Measurements from ENCODE around the gene MOG.

Gene MOG

GRCh38 chr6:29676981-29677601, 20.2 kb downstream of the MOG start:
- peaks cover 0 to 14% of the 10 kb centered on the region in 2 donors for H3K27me3 ChIP-seq (ENCODE audit: control insufficient read depth in 1 of 2, insufficient read depth in 2 of 2, low read length in 2 of 2)
- H3K27ac ChIP-seq (ENCODE audit: low read length) = no peak overlapping the region
- no peaks in the 10 kb centered on the region for H3K4me1 ChIP-seq (ENCODE audit: control insufficient read depth, insufficient read depth, low read length)
- H3K36me3 ChIP-seq (ENCODE audit: control insufficient read depth in 2 of 2, insufficient read depth in 2 of 2, low read length in 2 of 2) = no peaks in the 10 kb centered on the region
- no peak overlapping the region for H3K9ac ChIP-seq (ENCODE audit: low read length in 2 of 2)
- H3K4me3 ChIP-seq (ENCODE audit: low read length in 2 of 2) = no peak overlapping the region
- H3K9me3 ChIP-seq (ENCODE audit: control insufficient read depth in 2 of 2, low read length in 2 of 2) = no peaks in the 10 kb centered on the region

DNA sequence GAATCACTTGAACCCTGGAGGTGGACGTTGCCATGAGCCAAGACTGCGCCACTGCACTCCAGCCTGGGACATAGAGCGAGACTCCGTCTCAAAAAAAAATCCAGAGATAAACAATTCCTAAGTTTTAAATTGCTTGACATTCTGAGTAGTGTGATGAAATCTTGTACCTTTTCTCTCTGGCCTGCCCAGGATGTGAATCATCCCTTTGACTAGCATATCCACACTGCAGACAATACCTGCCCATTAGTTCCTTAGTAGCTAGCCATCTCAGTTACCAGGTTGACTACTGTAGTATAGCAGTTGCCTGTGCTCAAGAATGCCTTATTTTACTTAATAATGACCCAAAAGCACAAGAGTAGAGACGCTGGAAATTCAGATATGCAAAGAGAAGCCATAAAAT, 21.2 kb downstream of the MOG start:
- H3K9ac ChIP-seq (ENCODE audit: low read length in 2 of 2) = no peak overlapping the region
- H3K27ac ChIP-seq (ENCODE audit: low read length) = no peak overlapping the region
- no peak overlapping the region for H3K4me3 ChIP-seq (ENCODE audit: low read length in 2 of 2)

DNA sequence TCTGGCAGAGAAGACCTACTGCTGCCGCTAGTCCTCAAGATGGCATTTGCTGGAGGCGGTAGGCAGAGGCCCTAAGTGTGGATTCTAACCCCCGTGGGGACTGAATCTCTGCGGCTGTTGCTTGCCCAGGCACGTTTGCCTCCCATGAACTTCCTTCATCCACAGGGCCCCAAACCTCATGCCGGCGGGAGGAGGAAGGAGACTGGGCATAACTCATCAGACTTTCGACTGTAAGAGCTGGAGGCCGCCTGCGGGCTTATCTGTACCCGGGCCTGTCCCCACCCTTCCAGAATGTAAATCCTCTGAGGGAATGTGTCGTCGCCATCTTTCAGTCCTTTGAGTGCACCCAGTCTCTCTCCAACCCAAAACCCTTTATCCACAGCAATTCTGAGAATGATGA, 23.1 kb downstream of the MOG start:
- no peaks in the 10 kb centered on the region for H3K36me3 ChIP-seq (ENCODE audit: control insufficient read depth in 2 of 2, insufficient read depth in 2 of 2, low read length in 2 of 2)
- no peak overlapping the region for H3K4me3 ChIP-seq (ENCODE audit: low read length in 2 of 2)
- H3K27me3 ChIP-seq (ENCODE audit: control insufficient read depth in 1 of 2, insufficient read depth in 2 of 2, low read length in 2 of 2) = peaks cover 0 to 14% of the 10 kb centered on the region in 2 donors
- H3K27ac ChIP-seq (ENCODE audit: low read length) = no peak overlapping the region
- peaks cover 0 to under 1% of the 10 kb centered on the region in 2 donors for H3K9me3 ChIP-seq (ENCODE audit: control insufficient read depth in 2 of 2, low read length in 2 of 2)
- no peaks in the 10 kb centered on the region for H3K4me1 ChIP-seq (ENCODE audit: control insufficient read depth, insufficient read depth, low read length)
- H3K9ac ChIP-seq (ENCODE audit: low read length in 2 of 2) = no peak overlapping the region

More for the DNA sequence above, 21.2 kb downstream of the MOG start:
- Histone ChIP-seq H3K36me3 (ENCODE audit: control insufficient read depth in 2 of 2, insufficient read depth in 2 of 2, low read length in 2 of 2) (no peaks in the 10 kb centered on the region), H3K27me3 (ENCODE audit: control insufficient read depth in 1 of 2, insufficient read depth in 2 of 2, low read length in 2 of 2) (peaks cover 0 to 14% of the 10 kb centered on the region in 2 donors), H3K9me3 (ENCODE audit: control insufficient read depth in 2 of 2, low read length in 2 of 2) (no peaks in the 10 kb centered on the region), H3K4me1 (ENCODE audit: control insufficient read depth, insufficient read depth, low read length) (no peaks in the 10 kb centered on the region)

GRCh38 chr6:29680416-29680815, 23.5 kb downstream of the MOG start:
- H3K9me3 ChIP-seq (ENCODE audit: control insufficient read depth in 2 of 2, low read length in 2 of 2) = peaks cover 0 to 3% of the 10 kb centered on the region in 2 donors
- no peak overlapping the region for H3K27ac ChIP-seq (ENCODE audit: low read length)
- H3K4me1 ChIP-seq (ENCODE audit: control insufficient read depth, insufficient read depth, low read length) = no peaks in the 10 kb centered on the region
- H3K9ac ChIP-seq (ENCODE audit: low read length in 2 of 2) = no peak overlapping the region
- peak overlapping the region in 1 of 2 donors; percentile 12 for H3K4me3 ChIP-seq (ENCODE audit: low read length in 2 of 2)
- H3K36me3 ChIP-seq (ENCODE audit: control insufficient read depth in 2 of 2, insufficient read depth in 2 of 2, low read length in 2 of 2) = no peaks in the 10 kb centered on the region
- H3K27me3 ChIP-seq (ENCODE audit: control insufficient read depth in 1 of 2, insufficient read depth in 2 of 2, low read length in 2 of 2) = peaks cover 0 to 14% of the 10 kb centered on the region in 2 donors

DNA sequence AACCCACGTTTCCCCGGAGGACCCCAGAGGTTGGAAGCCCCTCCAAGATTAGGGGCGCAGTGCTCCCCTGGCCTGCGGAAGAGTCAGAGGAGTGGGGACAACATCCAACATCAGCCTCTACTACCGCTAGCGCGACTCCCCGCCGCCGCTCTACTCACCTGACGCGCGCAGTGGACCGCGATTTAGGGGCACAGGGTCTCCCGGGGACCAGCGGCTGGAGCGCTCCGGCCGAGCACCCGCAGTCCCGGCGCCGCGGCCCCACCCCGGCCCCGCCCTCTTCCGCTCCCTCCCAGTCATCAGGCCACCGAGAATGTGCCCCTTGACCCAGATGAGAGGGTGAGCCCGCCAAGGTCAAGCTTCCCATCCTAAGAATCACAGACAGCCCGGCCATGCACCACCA, 24.0 kb downstream of the MOG start, which contains the start of gene ZFP57:
Gene ZFP57 (minus strand): TSS at position 249 of the 400 bp plus-strand sequence. CDS start 4,149 bp downstream, outside the sequence.
- Histone ChIP-seq H3K27ac (ENCODE audit: low read length) (no peak within 1 kb of the TSS), H3K9me3 (ENCODE audit: control insufficient read depth in 2 of 2, low read length in 2 of 2) (peaks cover 0 to 3% of the 10 kb centered on the region in 2 donors), H3K4me3 (ENCODE audit: low read length in 2 of 2) (peak within 1 kb of the TSS in 1 of 2 donors; percentile 12), H3K27me3 (ENCODE audit: control insufficient read depth in 1 of 2, insufficient read depth in 2 of 2, low read length in 2 of 2) (peaks cover 0 to 14% of the 10 kb centered on the region in 2 donors), H3K36me3 (ENCODE audit: control insufficient read depth in 2 of 2, insufficient read depth in 2 of 2, low read length in 2 of 2) (no peaks in the 10 kb centered on the region), H3K4me1 (ENCODE audit: control insufficient read depth, insufficient read depth, low read length) (no peaks in the 10 kb centered on the region), H3K9ac (ENCODE audit: low read length in 2 of 2) (no peak within 1 kb of the TSS)

DNA sequence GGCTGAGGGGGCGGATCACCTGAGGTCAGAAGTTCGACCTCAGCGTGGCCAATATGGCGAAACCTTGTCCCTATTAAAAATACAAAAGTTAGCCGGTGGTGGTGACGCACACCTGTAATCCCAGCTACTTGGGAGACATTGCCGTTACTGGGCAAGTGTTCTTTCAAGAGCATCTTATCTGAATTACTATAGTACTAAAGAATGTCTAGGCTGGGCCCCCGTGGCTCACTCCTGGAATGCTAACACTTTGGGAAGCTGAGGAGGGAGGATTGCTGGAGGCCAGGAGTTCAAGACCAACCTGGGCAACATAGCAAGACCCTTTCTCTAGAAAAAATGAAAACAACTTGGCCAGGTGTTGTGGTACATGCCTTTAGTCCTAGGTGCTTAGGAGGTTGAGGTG, 24.9 kb downstream of the MOG start:
- H3K4me3 ChIP-seq (ENCODE audit: low read length in 2 of 2) = no peak overlapping the region
- H3K9ac ChIP-seq (ENCODE audit: low read length in 2 of 2) = no peak overlapping the region
- no peaks in the 10 kb centered on the region for H3K36me3 ChIP-seq (ENCODE audit: control insufficient read depth in 2 of 2, insufficient read depth in 2 of 2, low read length in 2 of 2)
- H3K27me3 ChIP-seq (ENCODE audit: control insufficient read depth in 1 of 2, insufficient read depth in 2 of 2, low read length in 2 of 2) = peaks cover 0 to 14% of the 10 kb centered on the region in 2 donors
- no peaks in the 10 kb centered on the region for H3K4me1 ChIP-seq (ENCODE audit: control insufficient read depth, insufficient read depth, low read length)
- no peak overlapping the region for H3K27ac ChIP-seq (ENCODE audit: low read length)
- peaks cover 0 to 3% of the 10 kb centered on the region in 2 donors for H3K9me3 ChIP-seq (ENCODE audit: control insufficient read depth in 2 of 2, low read length in 2 of 2)

DNA sequence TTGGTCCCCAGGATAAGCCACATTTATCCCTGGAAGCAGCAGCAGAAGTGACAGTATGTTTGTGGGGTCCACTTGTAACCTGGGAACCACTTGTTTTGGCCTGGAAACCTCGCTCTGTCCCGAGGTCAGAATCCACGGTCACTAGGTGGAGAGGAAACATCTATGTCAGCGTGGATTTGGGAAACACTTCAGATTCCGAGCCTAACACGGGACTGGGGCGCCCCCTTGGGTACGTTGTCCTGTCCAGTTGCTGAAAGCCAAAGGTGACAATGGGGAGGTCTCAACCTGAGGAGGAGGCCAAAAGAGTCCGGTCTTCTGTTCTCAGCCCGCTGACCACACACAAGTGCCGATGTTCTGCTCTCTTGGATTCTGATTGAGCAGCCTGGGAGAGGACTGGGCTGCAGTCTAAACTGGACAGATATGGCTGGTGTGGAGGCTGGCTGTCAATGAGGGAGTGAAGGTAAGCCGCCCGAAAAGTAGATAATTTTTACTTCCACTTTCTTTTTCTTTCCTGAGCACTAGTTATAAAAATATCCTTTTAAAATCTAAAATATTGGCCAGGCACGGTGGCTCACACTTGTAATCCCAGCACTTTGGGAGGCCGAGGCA, 28.9 kb downstream of the MOG start:
- no peaks in the 10 kb centered on the region for H3K36me3 ChIP-seq (ENCODE audit: control insufficient read depth in 2 of 2, insufficient read depth in 2 of 2, low read length in 2 of 2)
- H3K9me3 ChIP-seq (ENCODE audit: control insufficient read depth in 2 of 2, low read length in 2 of 2) = peaks cover 0 to 3% of the 10 kb centered on the region in 2 donors
- H3K27ac ChIP-seq (ENCODE audit: low read length) = no peak overlapping the region
- peaks cover 0 to 4% of the 10 kb centered on the region in 2 donors for H3K27me3 ChIP-seq (ENCODE audit: control insufficient read depth in 1 of 2, insufficient read depth in 2 of 2, low read length in 2 of 2)
- H3K9ac ChIP-seq (ENCODE audit: low read length in 2 of 2) = no peak overlapping the region
- H3K4me3 ChIP-seq (ENCODE audit: low read length in 2 of 2) = no peak overlapping the region
- H3K4me1 ChIP-seq (ENCODE audit: control insufficient read depth, insufficient read depth, low read length) = no peaks in the 10 kb centered on the region

DNA sequence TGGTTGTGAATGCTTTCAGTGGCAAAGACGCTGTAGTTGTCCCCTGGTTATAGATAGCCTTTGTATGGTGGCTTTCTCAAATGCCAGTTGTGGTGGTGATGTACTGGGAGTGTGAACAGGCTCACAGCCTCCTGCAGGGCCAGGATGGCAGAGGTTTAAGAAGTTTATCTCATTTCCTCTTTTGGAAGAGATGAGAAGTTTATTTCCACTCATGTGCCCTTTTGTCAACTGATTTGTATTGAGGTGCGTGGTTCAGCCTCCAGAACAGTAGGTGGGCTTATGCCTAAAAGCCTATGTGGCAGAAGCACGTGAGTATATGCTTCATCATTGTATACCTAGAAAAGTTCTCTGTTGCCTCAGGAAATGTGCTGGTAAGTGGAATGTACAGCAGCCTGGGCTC, 37.7 kb downstream of the MOG start:
- peaks cover 0 to 13% of the 10 kb centered on the region in 2 donors for H3K27me3 ChIP-seq (ENCODE audit: control insufficient read depth in 1 of 2, insufficient read depth in 2 of 2, low read length in 2 of 2)
- H3K9ac ChIP-seq (ENCODE audit: low read length in 2 of 2) = no peak overlapping the region
- no peak overlapping the region for H3K27ac ChIP-seq (ENCODE audit: low read length)
- no peaks in the 10 kb centered on the region for H3K36me3 ChIP-seq (ENCODE audit: control insufficient read depth in 2 of 2, insufficient read depth in 2 of 2, low read length in 2 of 2)
- peaks cover 0 to 6% of the 10 kb centered on the region in 2 donors for H3K9me3 ChIP-seq (ENCODE audit: control insufficient read depth in 2 of 2, low read length in 2 of 2)
- no peaks in the 10 kb centered on the region for H3K4me1 ChIP-seq (ENCODE audit: control insufficient read depth, insufficient read depth, low read length)
- H3K4me3 ChIP-seq (ENCODE audit: low read length in 2 of 2) = no peak overlapping the region

DNA sequence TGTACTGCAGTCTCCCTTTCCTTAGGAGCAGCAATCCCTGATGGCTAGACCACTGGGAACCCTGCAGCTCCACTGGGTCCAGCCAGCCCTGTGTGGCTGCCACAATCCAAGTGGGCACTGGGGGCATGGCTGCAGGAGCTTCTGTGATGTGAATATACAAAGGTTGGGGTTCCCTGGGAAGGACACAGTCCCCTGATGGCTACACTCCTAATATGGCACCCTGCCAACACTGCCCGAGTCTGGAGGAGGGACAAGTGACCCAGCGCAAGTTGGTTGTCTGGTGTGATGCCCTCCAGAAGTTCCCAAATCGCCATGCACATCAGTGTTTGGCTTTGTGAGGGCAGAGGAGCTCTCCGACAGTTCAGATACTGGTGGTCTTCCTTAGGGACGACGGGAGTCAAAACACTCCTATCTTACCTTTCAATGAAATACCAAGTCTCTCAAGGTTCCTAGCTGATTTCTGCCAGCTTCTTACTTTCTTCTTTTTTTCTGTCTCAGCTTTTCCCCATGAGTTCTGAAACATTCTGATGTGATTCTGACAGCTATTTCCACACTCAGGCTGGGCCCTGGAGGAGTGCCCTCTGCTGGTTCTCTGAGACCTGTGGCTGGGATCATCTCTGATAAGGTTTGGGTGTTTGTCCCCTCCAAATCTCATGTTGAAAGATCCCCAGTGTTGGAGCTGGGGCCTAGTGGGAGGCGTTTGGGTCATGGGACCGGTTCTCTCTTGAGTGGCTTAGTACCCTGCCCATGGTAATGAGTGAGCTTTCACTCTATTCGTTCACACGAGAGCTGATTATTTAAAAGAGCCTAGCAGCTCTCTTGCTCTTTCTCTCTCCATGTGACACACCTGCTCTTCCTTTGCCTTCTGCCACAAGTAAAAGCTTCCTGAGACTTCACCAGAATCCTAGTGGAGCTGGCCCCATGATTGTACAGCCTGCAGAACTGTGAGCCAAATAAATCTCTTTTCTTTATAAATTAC, 39.5 kb downstream of the MOG start:
- H3K4me3 ChIP-seq (ENCODE audit: low read length in 2 of 2) = no peak overlapping the region
- H3K36me3 ChIP-seq (ENCODE audit: control insufficient read depth in 2 of 2, insufficient read depth in 2 of 2, low read length in 2 of 2) = no peaks in the 10 kb centered on the region
- peaks cover 0 to 15% of the 10 kb centered on the region in 2 donors for H3K27me3 ChIP-seq (ENCODE audit: control insufficient read depth in 1 of 2, insufficient read depth in 2 of 2, low read length in 2 of 2)
- H3K9me3 ChIP-seq (ENCODE audit: control insufficient read depth in 2 of 2, low read length in 2 of 2) = peaks cover 0 to 6% of the 10 kb centered on the region in 2 donors
- H3K27ac ChIP-seq (ENCODE audit: low read length) = no peak overlapping the region
- no peaks in the 10 kb centered on the region for H3K4me1 ChIP-seq (ENCODE audit: control insufficient read depth, insufficient read depth, low read length)
- H3K9ac ChIP-seq (ENCODE audit: low read length in 2 of 2) = no peak overlapping the region

DNA sequence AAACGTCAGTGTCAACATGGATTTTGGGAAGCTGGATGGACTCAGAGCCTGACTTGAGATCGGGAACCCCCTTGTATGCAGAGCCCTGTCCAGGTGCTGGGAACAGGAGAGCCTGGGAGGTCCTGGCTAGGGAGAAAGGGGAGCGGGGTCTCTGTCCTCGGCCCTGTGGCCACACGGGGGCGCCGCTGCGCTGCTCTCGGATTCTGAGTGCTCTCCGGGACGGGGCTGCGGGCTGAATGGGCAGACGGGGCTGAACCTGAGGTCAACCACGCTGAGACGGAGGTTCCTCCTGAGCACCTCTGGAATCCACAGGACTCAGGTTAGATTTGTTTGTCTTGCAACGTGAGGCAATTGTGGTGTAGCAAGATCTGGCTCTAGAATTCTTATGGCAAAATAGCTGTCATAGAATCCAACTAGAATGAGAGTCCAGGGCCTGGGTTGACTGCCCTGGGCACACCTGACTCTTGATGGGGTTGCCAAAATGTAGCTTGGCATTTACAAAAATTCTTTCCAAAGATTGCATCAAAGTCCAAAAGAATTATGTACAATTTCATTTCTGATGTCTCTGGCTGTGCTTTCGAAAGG, 45.7 kb downstream of the MOG start:
- Histone ChIP-seq H3K36me3 (ENCODE audit: control insufficient read depth in 2 of 2, insufficient read depth in 2 of 2, low read length in 2 of 2) (no peaks in the 10 kb centered on the region), H3K27me3 (ENCODE audit: control insufficient read depth in 1 of 2, insufficient read depth in 2 of 2, low read length in 2 of 2) (peaks cover 4 to 14% of the 10 kb centered on the region in 2 donors), H3K9me3 (ENCODE audit: control insufficient read depth in 2 of 2, low read length in 2 of 2) (no peaks in the 10 kb centered on the region), H3K27ac (ENCODE audit: low read length) (no peak overlapping the region), H3K4me3 (ENCODE audit: low read length in 2 of 2) (no peak overlapping the region), H3K9ac (ENCODE audit: low read length in 2 of 2) (no peak overlapping the region), H3K4me1 (ENCODE audit: control insufficient read depth, insufficient read depth, low read length) (no peaks in the 10 kb centered on the region)

Measured in stomach smooth muscle (tissue), 2 donors.